GM12872 (cell line): ENCODE measurements around the gene MAST1.

ENCODE experiments used
- CTCF ChIP-seq: IDR thresholded peaks from 3 replicates; pipeline ENCODE4 v1.5.1; 2011; ENCODE audit warnings: low read depth, mild to moderate bottlenecking, low read length, moderate library complexity; ENCODE audit not compliant: insufficient read depth

Gene MAST1

GRCh38 chr19:12891553-12892021, 53.3 kb downstream of the MAST1 start:
- no peak for TF ChIP-seq CTCF

- TF ChIP-seq CTCF, result no peak
Observed at GRCh38 chr19:12893582-12893981, 55.3 kb downstream of the MAST1 start.

- no peak for TF ChIP-seq CTCF
Observed at GRCh38 chr19:12896460-12896859, 58.1 kb downstream of the MAST1 start.

GRCh38 chr19:12899891-12900518, 61.7 kb downstream of the MAST1 start:
- no peak for TF ChIP-seq CTCF

GRCh38 chr19:12907166-12907565, 68.9 kb downstream of the MAST1 start:
- TF ChIP-seq CTCF, result no peak

GRCh38 chr19:12912571-12912970, 74.3 kb downstream of the MAST1 start:
- no peak for TF ChIP-seq CTCF

GRCh38 chr19:12913011-12913561, 74.8 kb downstream of the MAST1 start:
- TF ChIP-seq CTCF, result no peak
